Measurements from ENCODE around the gene CEP112.

DNA sequence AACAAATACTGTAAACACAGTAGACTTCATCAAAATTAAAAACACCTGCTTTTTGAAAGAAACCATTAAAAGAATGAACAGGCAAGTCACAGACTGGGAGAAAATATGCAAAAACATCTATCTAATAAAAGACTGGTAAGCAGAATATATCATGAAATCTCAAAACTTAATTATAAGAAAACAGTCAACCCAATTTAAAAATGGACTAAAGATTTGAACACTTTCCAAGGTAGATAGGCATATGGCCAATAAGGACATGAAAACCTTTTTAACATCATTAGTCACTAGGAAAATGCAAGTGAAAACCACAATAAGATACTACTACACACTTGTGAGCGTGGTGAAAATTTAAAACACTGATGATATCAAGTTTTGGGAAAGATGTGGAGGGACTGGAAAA is 218.7 kb downstream of the CEP112 start:
- no peak for TF ChIP-seq ZFX (IDR thresholded peaks at IDR 0.05)
- TF ChIP-seq, protein P1, sequence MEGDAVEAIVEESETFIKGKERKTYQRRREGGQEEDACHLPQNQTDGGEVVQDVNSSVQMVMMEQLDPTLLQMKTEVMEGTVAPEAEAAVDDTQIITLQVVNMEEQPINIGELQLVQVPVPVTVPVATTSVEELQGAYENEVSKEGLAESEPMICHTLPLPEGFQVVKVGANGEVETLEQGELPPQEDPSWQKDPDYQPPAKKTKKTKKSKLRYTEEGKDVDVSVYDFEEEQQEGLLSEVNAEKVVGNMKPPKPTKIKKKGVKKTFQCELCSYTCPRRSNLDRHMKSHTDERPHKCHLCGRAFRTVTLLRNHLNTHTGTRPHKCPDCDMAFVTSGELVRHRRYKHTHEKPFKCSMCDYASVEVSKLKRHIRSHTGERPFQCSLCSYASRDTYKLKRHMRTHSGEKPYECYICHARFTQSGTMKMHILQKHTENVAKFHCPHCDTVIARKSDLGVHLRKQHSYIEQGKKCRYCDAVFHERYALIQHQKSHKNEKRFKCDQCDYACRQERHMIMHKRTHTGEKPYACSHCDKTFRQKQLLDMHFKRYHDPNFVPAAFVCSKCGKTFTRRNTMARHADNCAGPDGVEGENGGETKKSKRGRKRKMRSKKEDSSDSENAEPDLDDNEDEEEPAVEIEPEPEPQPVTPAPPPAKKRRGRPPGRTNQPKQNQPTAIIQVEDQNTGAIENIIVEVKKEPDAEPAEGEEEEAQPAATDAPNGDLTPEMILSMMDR (conservative IDR thresholded peaks at IDR 0.05) = no peak

Data from C4-2B (cell line).